NCI-H446 treated with DMSO at 0.1 percent for 48 hours (cell line): ENCODE data around the gene PEDS1.
"Not testable (repeated sequence)": the region's sequence is repeated elsewhere in the genome, so short reads cannot be mapped to it uniquely, and the experiment has no call there.

Experiments
- DNase-seq: peaks from one replicate; lab custom pipeline; 2025; lab: John Stamatoyannopoulos, UW

The PEDS1 gene

DNA sequence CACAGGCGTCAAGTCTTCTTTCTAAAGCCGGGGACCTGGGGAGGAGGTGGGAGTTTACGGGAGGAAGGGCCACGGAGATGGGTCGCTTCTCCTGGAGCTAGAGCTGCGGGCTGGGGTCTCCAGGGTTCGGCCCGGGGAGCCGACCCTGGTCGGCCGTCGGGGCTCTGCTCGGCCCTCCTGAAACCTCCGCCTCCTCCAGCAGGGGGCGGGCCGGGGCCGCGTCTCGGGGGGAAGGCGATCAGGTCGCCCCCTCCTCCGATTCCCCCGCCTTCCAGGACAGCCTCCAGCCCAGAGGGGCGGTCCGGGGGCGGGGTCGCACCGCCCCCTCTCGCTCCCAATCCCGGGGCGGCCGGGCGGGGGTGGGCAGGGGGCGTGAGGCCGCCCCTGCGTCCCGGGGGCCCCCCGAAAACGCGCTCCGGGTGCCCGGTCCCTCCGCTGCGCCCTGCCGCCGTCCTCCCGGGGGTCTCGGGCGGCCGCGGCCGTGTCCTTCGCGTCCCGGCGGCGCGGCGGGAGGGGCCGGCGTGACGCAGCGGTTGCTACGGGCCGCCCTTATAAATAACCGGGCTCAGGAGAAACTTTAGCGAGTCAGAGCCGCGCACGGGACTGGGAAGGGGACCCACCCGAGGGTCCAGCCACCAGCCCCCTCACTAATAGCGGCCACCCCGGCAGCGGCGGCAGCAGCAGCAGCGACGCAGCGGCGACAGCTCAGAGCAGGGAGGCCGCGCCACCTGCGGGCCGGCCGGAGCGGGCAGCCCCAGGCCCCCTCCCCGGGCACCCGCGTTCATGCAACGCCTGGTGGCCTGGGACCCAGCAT, 36.9 kb upstream of the PEDS1 start, which contains the start of gene CEBPB:
Gene CEBPB, plus strand, starts transcription at position 580 of the 814 bp plus-strand sequence. Its CDS starts 204 bp downstream, at position 784.
- DNase-seq = peak; percentile 70

DNA sequence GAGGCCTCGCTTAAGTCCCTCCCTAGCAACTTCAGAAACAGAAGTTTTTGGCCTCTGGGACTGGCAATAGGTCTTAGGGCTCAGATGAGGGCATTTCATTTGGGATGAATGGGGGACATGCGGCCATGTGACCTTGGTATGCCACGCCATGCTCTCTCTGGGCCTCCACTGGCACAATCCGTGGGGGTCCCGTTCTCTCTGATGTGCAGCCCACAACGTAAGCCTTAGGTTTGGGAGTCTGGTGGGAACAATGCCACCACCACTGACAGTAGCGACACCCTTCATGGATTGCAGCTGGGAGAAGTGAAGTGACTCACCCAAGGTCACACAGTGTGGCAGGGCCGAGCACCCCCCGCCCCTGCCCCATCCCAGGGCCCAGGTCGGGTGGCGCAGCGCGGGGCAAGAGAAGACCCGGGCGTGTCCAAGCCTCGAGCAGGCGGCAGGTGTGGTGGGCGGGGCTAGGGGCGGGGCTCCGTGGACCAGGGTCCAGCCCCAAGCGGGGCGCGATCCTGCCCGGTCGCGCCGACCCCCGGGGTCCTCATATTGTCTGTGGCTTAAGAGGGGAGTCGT, 36.2 kb upstream of the PEDS1 start:
- no peak for DNase-seq

- DNase-seq = no peak
Measured at GRCh38 chr20:50188879-50189680, 35.6 kb upstream of the PEDS1 start.

DNA sequence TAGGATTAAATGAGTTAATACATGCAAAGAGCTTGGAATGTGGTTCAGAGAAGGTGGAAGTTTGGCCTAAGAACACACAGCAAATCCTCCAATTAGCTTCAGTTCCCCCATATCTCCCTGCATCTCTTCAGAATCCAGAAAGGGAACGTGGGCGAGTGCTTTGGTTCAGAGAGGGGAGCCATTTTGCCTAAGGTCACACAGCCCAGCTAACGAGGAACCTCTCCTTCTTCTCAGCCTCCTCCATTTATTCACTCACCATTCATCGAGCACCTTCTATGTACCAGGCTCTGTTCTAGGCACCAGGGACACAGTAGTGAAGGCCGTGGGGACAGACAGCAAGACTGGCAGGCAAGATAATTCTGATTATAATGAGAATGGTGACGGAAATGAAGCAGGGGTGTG, 34.8 kb upstream of the PEDS1 start:
- no peak for DNase-seq

DNA sequence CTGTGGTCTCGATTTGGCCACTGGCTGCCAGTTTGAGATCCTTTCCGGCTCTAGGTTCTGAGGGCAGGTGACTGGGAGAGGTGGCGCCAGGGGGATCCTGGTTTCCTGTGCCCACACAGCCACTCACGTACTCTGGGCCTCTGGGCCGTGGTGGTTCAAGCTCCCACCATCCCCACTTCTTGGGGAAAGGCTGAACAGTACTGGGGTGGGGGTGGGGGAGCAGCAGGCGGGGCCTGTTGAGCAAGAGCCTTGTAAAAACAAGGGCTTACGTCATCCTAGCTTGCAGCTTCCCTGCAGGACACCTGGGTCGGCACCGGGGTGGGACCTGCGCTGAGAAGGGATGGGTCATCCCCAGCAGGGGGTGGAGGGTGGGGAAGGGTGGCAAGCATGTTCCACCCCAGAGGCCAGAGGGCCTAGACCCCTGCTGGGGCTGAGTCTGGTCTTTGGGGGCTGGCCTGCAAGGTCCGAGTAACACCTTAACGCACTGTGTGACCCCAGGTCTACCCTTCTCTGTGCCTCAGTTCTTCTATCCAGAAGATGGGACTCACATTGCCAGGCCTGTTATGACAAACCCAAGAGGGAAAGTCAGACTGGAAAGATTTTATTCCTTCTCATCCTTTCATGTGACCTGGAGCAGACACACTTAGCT, 34.0 kb upstream of the PEDS1 start:
- DNase-seq = no peak

- DNase-seq = no peak
Measured at GRCh38 chr20:50186987-50187402, 33.5 kb upstream of the PEDS1 start.

GRCh38 chr20:50186151-50186885, 32.8 kb upstream of the PEDS1 start:
- peak; percentile 71 for DNase-seq

GRCh38 chr20:50185426-50185825, 31.9 kb upstream of the PEDS1 start:
- no peak for DNase-seq

- DNase-seq = no peak
Measured at GRCh38 chr20:50182346-50182745, 28.8 kb upstream of the PEDS1 start.

DNA sequence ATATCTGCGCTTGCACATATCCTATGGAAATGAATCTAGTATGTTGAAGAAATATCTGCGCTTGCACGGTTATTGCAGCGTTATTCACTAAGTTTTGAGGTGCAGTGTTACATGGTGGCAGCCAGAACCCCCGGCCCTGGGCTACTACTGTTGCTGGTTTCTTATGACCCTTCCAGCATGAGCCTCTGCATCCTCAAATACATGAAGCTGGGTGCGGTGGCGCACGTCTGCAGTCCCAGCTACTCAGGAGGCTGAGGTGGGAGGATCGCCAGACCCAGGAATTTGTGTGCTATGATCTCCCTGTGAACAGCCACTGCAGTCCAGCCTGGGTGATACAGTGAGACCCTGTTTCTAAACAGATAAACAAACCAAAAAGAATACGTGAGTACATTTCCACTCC, 27.8 kb upstream of the PEDS1 start:
- no peak for DNase-seq

DNA sequence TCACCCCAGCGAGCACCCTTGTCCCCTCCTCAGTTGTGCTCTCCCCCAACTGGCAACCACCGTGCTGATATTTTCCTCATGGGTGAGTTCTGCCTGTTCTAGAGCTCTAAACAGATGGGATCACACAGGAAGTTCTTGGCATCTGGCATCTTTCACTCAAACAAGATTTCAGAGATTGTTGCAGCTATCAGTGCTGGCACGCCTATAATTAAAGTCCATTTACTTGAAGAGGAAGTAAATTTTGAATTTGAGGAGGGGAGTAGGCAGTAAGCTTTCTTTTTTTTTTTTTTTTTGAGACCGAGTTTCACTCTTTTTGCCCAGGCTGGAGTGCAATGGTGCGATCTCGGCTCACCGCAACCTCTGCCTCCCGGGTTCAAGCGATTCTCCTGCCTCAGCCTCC, 25.1 kb upstream of the PEDS1 start:
- not testable (repeated sequence) for DNase-seq

GRCh38 chr20:50175938-50176933, 22.7 kb upstream of the PEDS1 start:
- DNase-seq = no peak

GRCh38 chr20:50174456-50174855, 20.9 kb upstream of the PEDS1 start:
- no peak for DNase-seq

- DNase-seq = no peak
Measured at GRCh38 chr20:50172347-50173013, 19.0 kb upstream of the PEDS1 start.

- no peak for DNase-seq
Measured at GRCh38 chr20:50170549-50171220, 17.2 kb upstream of the PEDS1 start.

- peak; percentile 60 for DNase-seq
Measured at GRCh38 chr20:50169329-50169823, 15.9 kb upstream of the PEDS1 start.

GRCh38 chr20:50165684-50166554, 12.4 kb upstream of the PEDS1 start:
- peak; percentile 100 for DNase-seq
